Measurements from ENCODE around the gene UBE2K. TPM values are rescaled to one million over a fixed set of nuclear protein-coding genes. Genes with fewer than 3 reads are reported as not detected.
"Not testable (repeated sequence)": the region's sequence is repeated elsewhere in the genome, so short reads cannot be mapped to it uniquely, and the experiment has no call there.

The UBE2K gene
- total RNA-seq, 1 donor from 2014 or later, result 19.0 TPM

DNA sequence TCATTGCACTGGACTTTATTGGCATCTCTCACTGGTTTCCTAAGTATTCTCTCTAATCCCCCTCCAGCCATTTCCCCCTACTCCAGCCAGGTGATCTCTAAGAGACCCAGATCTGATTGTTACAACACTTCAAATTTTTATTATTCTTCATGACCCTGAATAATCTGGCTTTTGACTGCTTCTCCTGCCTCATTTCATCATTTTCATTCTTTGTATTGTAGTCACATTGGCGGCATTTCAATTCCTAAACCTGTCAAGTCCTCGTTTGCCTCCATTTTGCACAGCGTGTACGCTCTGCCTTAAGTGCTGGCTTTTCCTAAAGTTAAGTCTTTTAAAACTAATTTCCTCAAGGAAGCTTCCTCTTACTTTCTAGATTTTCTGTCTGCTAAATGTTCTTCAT, 31.6 kb downstream of the UBE2K start:
- Histone ChIP-seq H3K36me3 (ENCODE audit: control insufficient read depth, insufficient read depth, low read length) (peaks cover 1% of the 10 kb centered on the region), H3K27me3 (ENCODE audit: control insufficient read depth, insufficient read depth, low read length) (no peaks in the 10 kb centered on the region), H3K4me3 (ENCODE audit: low read depth, low read length) (no peak overlapping the region)
- DNase-seq (ENCODE audit: low read depth) (peak; percentile 67), FAIRE-seq (no peak)
- TF ChIP-seq, protein P1, sequence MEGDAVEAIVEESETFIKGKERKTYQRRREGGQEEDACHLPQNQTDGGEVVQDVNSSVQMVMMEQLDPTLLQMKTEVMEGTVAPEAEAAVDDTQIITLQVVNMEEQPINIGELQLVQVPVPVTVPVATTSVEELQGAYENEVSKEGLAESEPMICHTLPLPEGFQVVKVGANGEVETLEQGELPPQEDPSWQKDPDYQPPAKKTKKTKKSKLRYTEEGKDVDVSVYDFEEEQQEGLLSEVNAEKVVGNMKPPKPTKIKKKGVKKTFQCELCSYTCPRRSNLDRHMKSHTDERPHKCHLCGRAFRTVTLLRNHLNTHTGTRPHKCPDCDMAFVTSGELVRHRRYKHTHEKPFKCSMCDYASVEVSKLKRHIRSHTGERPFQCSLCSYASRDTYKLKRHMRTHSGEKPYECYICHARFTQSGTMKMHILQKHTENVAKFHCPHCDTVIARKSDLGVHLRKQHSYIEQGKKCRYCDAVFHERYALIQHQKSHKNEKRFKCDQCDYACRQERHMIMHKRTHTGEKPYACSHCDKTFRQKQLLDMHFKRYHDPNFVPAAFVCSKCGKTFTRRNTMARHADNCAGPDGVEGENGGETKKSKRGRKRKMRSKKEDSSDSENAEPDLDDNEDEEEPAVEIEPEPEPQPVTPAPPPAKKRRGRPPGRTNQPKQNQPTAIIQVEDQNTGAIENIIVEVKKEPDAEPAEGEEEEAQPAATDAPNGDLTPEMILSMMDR (IDR thresholded peaks at IDR 0.05; ENCODE audit: insufficient read depth, low read length, severe bottlenecking), result no peak

DNA sequence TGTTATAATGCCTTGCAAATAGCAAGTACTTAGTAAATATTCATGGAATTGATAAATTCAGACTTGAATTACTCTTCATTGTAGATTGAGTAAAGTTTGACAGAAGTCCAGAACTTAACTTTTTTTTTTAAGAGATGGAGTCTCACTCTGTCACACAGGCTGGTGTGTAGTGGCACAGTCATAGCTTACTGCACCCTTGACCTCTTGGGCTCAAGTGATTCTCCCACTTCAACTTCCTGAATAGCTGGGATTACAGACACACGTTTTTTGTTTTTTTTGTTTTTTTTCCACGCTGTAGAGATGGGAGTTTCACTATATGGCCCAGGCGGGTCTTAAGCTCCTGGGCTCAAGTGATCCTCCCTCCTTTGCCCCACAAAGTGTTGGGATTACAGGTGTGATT, 32.1 kb downstream of the UBE2K start:
- H3K4me3 ChIP-seq (ENCODE audit: low read depth, low read length), result no peak overlapping the region
- FAIRE-seq, result no peak
- H3K27me3 ChIP-seq (ENCODE audit: control insufficient read depth, insufficient read depth, low read length), result no peaks in the 10 kb centered on the region
- DNase-seq (ENCODE audit: low read depth), result no peak
- peaks cover 1% of the 10 kb centered on the region for H3K36me3 ChIP-seq (ENCODE audit: control insufficient read depth, insufficient read depth, low read length)
- TF ChIP-seq, protein P1 (IDR thresholded peaks at IDR 0.05; ENCODE audit: insufficient read depth, low read length, severe bottlenecking), result no peak

DNA sequence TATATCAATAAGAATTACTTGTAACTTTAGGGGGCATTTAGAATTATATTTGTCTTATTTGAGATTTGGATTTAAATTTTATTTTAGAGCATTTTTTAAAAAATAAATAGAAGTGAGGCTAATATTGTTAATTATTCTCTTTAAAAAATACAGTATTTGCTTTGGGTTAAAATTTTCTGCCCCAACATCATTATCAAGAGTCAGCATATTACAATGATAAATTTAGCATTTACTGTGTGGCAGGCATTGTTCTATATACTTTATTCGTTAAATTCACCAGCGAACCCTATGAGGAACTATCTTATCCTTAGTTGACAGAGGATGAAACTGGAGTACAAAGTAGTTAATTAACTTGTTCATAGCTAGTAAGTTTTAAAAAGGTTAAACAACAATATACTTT, 34.0 kb downstream of the UBE2K start:
- no peak for FAIRE-seq
- H3K27me3 ChIP-seq (ENCODE audit: control insufficient read depth, insufficient read depth, low read length), result no peaks in the 10 kb centered on the region
- no peak overlapping the region for H3K4me3 ChIP-seq (ENCODE audit: low read depth, low read length)
- TF ChIP-seq, protein P1 (IDR thresholded peaks at IDR 0.05; ENCODE audit: insufficient read depth, low read length, severe bottlenecking), result no peak
- no peak for DNase-seq (ENCODE audit: low read depth)
- peaks cover 1% of the 10 kb centered on the region for H3K36me3 ChIP-seq (ENCODE audit: control insufficient read depth, insufficient read depth, low read length)

DNA sequence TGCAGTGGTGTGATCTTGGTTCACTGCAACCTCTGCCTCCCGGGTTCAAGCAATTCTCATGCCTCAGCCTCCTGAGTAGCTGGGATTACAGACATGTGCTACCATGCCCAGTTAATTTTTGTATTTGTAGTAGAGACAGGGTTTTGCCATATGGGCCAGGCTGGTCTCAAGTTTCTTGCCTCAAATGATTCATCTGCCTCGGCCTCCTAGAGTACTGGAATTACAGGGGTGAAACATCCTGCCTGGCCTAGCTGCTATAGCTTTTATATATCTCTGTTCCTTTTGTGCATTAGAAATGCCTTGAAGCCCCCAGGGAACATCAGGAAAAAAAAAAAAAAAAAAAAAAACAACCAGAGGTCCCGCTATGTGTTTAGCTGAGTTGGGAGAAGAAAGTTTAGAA, 34.8 kb downstream of the UBE2K start:
- Histone ChIP-seq H3K27me3 (ENCODE audit: control insufficient read depth, insufficient read depth, low read length) (no peaks in the 10 kb centered on the region), H3K4me3 (ENCODE audit: low read depth, low read length) (no peak overlapping the region), H3K36me3 (ENCODE audit: control insufficient read depth, insufficient read depth, low read length) (peaks cover 1% of the 10 kb centered on the region)
- no peak for FAIRE-seq
- TF ChIP-seq, protein P1 (IDR thresholded peaks at IDR 0.05; ENCODE audit: insufficient read depth, low read length, severe bottlenecking), result no peak
- DNase-seq (ENCODE audit: low read depth), result peak; percentile 85

DNA sequence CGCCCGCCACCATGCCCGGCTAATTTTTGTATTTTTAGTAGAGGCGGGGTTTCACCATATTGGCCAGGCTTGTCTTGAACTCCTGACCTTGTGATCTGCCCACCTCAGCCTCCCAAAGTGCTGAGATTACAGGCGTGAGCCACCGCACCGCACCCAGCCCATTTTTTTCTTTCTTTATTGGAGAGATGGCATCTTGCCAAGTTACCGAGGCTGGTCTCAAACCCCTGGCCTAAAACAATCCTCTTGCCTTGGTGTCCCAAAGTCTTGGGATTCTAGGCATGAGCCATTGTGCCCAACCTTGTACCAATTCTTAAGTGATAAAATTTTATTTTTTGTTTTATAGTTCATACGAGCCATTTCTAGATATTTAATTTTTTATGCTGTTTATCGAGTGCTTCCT, 41.7 kb downstream of the UBE2K start:
- H3K4me3 ChIP-seq (ENCODE audit: low read depth, low read length), result not testable (repeated sequence)

DNA sequence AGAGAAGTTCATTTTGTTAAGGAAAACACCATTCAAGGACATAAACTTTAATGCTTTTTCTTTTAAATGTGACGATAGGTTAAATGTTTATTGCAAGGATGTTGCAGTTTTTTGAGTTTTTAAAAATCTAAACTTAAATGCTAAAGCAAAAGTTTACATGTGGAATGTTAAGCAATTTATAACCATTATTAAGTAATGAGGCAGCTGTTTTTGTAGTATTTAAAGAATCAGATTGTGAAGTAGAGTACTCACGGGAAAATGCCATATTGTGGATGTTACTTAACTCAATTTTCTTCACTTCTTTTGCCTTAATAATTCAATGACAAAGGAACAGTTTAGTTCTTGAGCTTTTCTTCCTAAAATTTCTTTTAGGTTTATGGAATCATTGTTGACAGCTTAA, 43.5 kb downstream of the UBE2K start:
- TF ChIP-seq, protein P1 (IDR thresholded peaks at IDR 0.05; ENCODE audit: insufficient read depth, low read length, severe bottlenecking), result no peak
- Histone ChIP-seq H3K36me3 (ENCODE audit: control insufficient read depth, insufficient read depth, low read length) (peaks cover 5% of the 10 kb centered on the region), H3K27me3 (ENCODE audit: control insufficient read depth, insufficient read depth, low read length) (no peaks in the 10 kb centered on the region), H3K4me3 (ENCODE audit: low read depth, low read length) (no peak overlapping the region)
- DNase-seq (ENCODE audit: low read depth) (no peak), FAIRE-seq (no peak)

More for the DNA sequence above, 41.7 kb downstream of the UBE2K start:
- FAIRE-seq; DNase-seq (ENCODE audit: low read depth); H3K36me3 ChIP-seq (ENCODE audit: control insufficient read depth, insufficient read depth, low read length); H3K27me3 ChIP-seq (ENCODE audit: control insufficient read depth, insufficient read depth, low read length): not testable (repeated sequence)
